WTC11 (cell line): ENCODE measurements around the gene PKIG. TPM values are rescaled to one million over a fixed set of nuclear protein-coding genes. Genes with fewer than 3 reads are reported as not detected.

ENCODE experiments used
- ATAC-seq: fragments of 200-7000 bp; cut with Tn5 transposase; 2 replicates; pipeline ENCODE4 v1.10.0; 2021; ENCODE audit warnings: mild to moderate bottlenecking, moderate library complexity
- CTCF ChIA-PET: fragments of 300-600 bp; sonication (Branson Sonifier 250); formaldehyde crosslinking; loops from one replicate; lab custom pipeline; 2021; ENCODE audit warnings: antibody characterized with exemption; lab: Charles Lee
- POLR2A ChIA-PET: fragments of 350-600 bp; sonication (Branson Sonifier 250); formaldehyde crosslinking; loops from one replicate; lab custom pipeline; 2021; ENCODE audit warnings: antibody characterized with exemption; lab: Charles Lee
- DNase-seq: peaks from one replicate; pipeline ENCODE4 v3.0.0; 2021; ENCODE audit warnings: low spot score
- H3K27ac Mint-ChIP-seq: 2 replicates; pipeline ENCODE4 v1.8.0; 2021; ENCODE audit warnings: mixed read lengths
- H3K27me3 Mint-ChIP-seq: 2 replicates; pipeline ENCODE4 v1.8.0; 2021; ENCODE audit warnings: low read depth, mild to moderate bottlenecking, moderate library complexity, mixed read lengths
- H3K36me3 Mint-ChIP-seq: 2 replicates; pipeline ENCODE4 v1.8.0; 2021; ENCODE audit warnings: mixed read lengths
- H3K4me1 Mint-ChIP-seq: 2 replicates; pipeline ENCODE4 v1.8.0; 2022; ENCODE audit warnings: mixed read lengths
- H3K4me3 Mint-ChIP-seq: 2 replicates; pipeline ENCODE4 v1.8.0; 2021; ENCODE audit warnings: mild to moderate bottlenecking, moderate library complexity, mixed read lengths
- H3K9me3 Mint-ChIP-seq: 2 replicates; pipeline ENCODE4 v1.8.0; 2021; ENCODE audit warnings: mixed read lengths
- AFF4 ChIP-seq: sonication (generic); formaldehyde crosslinking; IDR thresholded peaks from 2 replicates; pipeline ENCODE4 v1.8.1; 2023; ENCODE audit warnings: mild to moderate bottlenecking, missing genetic modification reagents, borderline replicate concordance
- AR ChIP-seq: fragments of 250-450 bp; sonication (Bioruptor Pico); IDR thresholded peaks from 2 replicates; pipeline ENCODE4 v1.9.0; 2021; ENCODE audit warnings: mild to moderate bottlenecking
- CREB1 ChIP-seq: sonication (generic); formaldehyde crosslinking; IDR thresholded peaks from 2 replicates; pipeline ENCODE4 v1.8.0; 2023; ENCODE audit warnings: mild to moderate bottlenecking, missing genetic modification reagents
- CREM ChIP-seq: sonication (generic); formaldehyde crosslinking; IDR thresholded peaks from 2 replicates; pipeline ENCODE4 v1.8.1; 2022; ENCODE audit warnings: mild to moderate bottlenecking, missing genetic modification reagents, moderate library complexity
- E2F1 ChIP-seq: sonication (generic); formaldehyde crosslinking; IDR thresholded peaks from 2 replicates; pipeline ENCODE4 v1.8.0; 2022; ENCODE audit warnings: mild to moderate bottlenecking, missing genetic modification reagents
- E2F5 ChIP-seq: sonication (generic); formaldehyde crosslinking; IDR thresholded peaks from 2 replicates; pipeline ENCODE4 v1.8.1; 2022; ENCODE audit warnings: mild to moderate bottlenecking, moderate library complexity, missing genetic modification reagents
- JUN ChIP-seq: sonication (generic); formaldehyde crosslinking; IDR thresholded peaks from 2 replicates; pipeline ENCODE4 v1.8.0; 2023; ENCODE audit warnings: mild to moderate bottlenecking, missing genetic modification reagents
- KAT7 ChIP-seq: sonication (generic); formaldehyde crosslinking; IDR thresholded peaks from 2 replicates; pipeline ENCODE4 v1.8.1; 2023; ENCODE audit warnings: missing genetic modification reagents, mild to moderate bottlenecking, borderline replicate concordance
- MYBL2 ChIP-seq: sonication (generic); formaldehyde crosslinking; IDR thresholded peaks from 2 replicates; pipeline ENCODE4 v1.8.1; 2023; ENCODE audit warnings: mild to moderate bottlenecking, moderate library complexity, missing genetic modification reagents
- NFATC4 ChIP-seq: fragments of 250-450 bp; sonication (Bioruptor Pico); IDR thresholded peaks from 2 replicates; pipeline ENCODE4 v1.9.0; 2021; ENCODE audit warnings: mild to moderate bottlenecking
- NR2C2 ChIP-seq: sonication (generic); formaldehyde crosslinking; IDR thresholded peaks from 2 replicates; pipeline ENCODE4 v1.8.0; 2022; ENCODE audit warnings: mild to moderate bottlenecking, missing genetic modification reagents
- PREB ChIP-seq: sonication (generic); formaldehyde crosslinking; IDR thresholded peaks from 2 replicates; pipeline ENCODE4 v1.8.1; 2022; ENCODE audit warnings: mild to moderate bottlenecking, missing genetic modification reagents, moderate library complexity, borderline replicate concordance
- RORB ChIP-seq: fragments of 250-450 bp; sonication (Bioruptor Pico); IDR thresholded peaks from 2 replicates; pipeline ENCODE4 v1.9.0; 2021; ENCODE audit warnings: mild to moderate bottlenecking
- SMAD4 ChIP-seq: sonication (generic); formaldehyde crosslinking; IDR thresholded peaks from 2 replicates; pipeline ENCODE4 v1.8.0; 2022; ENCODE audit warnings: mild to moderate bottlenecking, missing genetic modification reagents
- STAT6 ChIP-seq: sonication (generic); formaldehyde crosslinking; conservative IDR thresholded peaks from 2 replicates; pipeline ENCODE4 v1.8.1; 2023; ENCODE audit warnings: mild to moderate bottlenecking, low read depth, missing genetic modification reagents, moderate library complexity
- TP53 ChIP-seq: sonication (generic); formaldehyde crosslinking; IDR thresholded peaks from 2 replicates; pipeline ENCODE4 v1.8.1; 2023; ENCODE audit warnings: mild to moderate bottlenecking, missing genetic modification reagents
- ZNF396 ChIP-seq: fragments of 250-450 bp; sonication (Bioruptor Pico); IDR thresholded peaks from 2 replicates; pipeline ENCODE4 v1.8.0; 2021; ENCODE audit warnings: mild to moderate bottlenecking, moderate library complexity, borderline replicate concordance
- ZNF532 ChIP-seq: fragments of 250-450 bp; sonication (Bioruptor Pico); IDR thresholded peaks from 2 replicates; pipeline ENCODE4 v1.9.0; 2021; ENCODE audit warnings: mild to moderate bottlenecking, borderline replicate concordance
- ZNF671 ChIP-seq: fragments of 250-450 bp; sonication (Bioruptor Pico); IDR thresholded peaks from 2 replicates; pipeline ENCODE4 v1.8.0; 2021; ENCODE audit warnings: mild to moderate bottlenecking
- total RNA-seq: library from RNA; stranded (reverse); gene quantifications from 3 replicates; pipeline ENCODE4 v1.2.3, GENCODE V29; 2021

Gene PKIG
- total RNA-seq, 1 experiment from 2014 or later: 22.7 TPM

GRCh38 chr20:44600301-44600700, 17.9 kb downstream of the PKIG start (continued):
- no peak for TF ChIP-seq ZNF532
- TF ChIP-seq ZNF671 (CRISPR knock-in tag): no peak
- TF ChIP-seq SMAD4 (CRISPR knock-in tag): no peak
- TF ChIP-seq NR2C2 (CRISPR knock-in tag): no peak
- TF ChIP-seq NFATC4 (CRISPR knock-in tag): no peak
- no peak for TF ChIP-seq TP53 (CRISPR knock-in tag)
- no peak for TF ChIP-seq MYBL2 (CRISPR knock-in tag)
- TF ChIP-seq JUN (CRISPR knock-in tag): no peak
- no peak for TF ChIP-seq CREM (CRISPR knock-in tag)
- no peak for TF ChIP-seq PREB
- no peak for TF ChIP-seq STAT6 (CRISPR knock-in tag)
- no peak for TF ChIP-seq ZNF396 (CRISPR knock-in tag)
- no peak for TF ChIP-seq RORB (CRISPR knock-in tag)
- no peak for TF ChIP-seq KAT7 (CRISPR knock-in tag)
- TF ChIP-seq, all 79 proteins: peak for 0

GRCh38 chr20:44600758-44601201, 18.4 kb downstream of the PKIG start:
- CTCF ChIA-PET: interaction anchor here (0.7 kb wide), 1 partner anchor 131 kb away, joined by 3 read pairs; no protein-coding TSS in a partner anchor
- no peak for TF ChIP-seq E2F5 (CRISPR knock-in tag)
- no peak for TF ChIP-seq CREB1
- no peak for TF ChIP-seq E2F1 (CRISPR knock-in tag)
- TF ChIP-seq AR (CRISPR knock-in tag): no peak
- no peak for TF ChIP-seq AFF4 (CRISPR knock-in tag)
- Mint-ChIP-seq H3K4me3 (no peak overlapping the region), H3K9me3 (no peaks in the 10 kb centered on the region), H3K27me3 (no peaks in the 10 kb centered on the region), H3K36me3 (no peaks in the 10 kb centered on the region), H3K27ac (no peak overlapping the region), H3K4me1 (peaks cover 34% of the 10 kb centered on the region)
- DNase-seq (no peak), ATAC-seq (no peak)
- POLR2A ChIA-PET: no interaction called here
